Measurements from ENCODE around the gene GAB2. TPM values are rescaled to one million over a fixed set of nuclear protein-coding genes. Genes with fewer than 3 reads are reported as not detected.

GAB2 gene
- total and polyA plus RNA-seq, 10 of the 15 experiments (the other 5 are each of a cell fraction or from before 2014, with no cell fraction given), result 0.69 to 12.6 (median 3.8) TPM

GRCh38 chr11:78465169-78465942 is 47.7 kb upstream of the GAB2 start (continued):
- TF ChIP-seq RFX5 (IDR thresholded peaks at IDR 0.05; ENCODE audit: low read depth, low read length) (no peak), STAT3 (IDR thresholded peaks at IDR 0.05; ENCODE audit: low read depth, low read length) (no peak), TAF1 (IDR thresholded peaks at IDR 0.05; ENCODE audit: borderline replicate concordance, low read depth, low read length) (peak; percentile 44; the same call in 1 of the 2 replicates), IRF5 (IDR thresholded peaks at IDR 0.05; ENCODE audit: borderline replicate concordance) (no peak), JUNB (IDR thresholded peaks at IDR 0.05) (peak; percentile 85), FOXK2 (IDR thresholded peaks at IDR 0.05) (no peak), POU2F2 (IDR thresholded peaks at IDR 0.05; ENCODE audit: borderline replicate concordance, low read depth, low read length) (peak; percentile 77; the same call in 2 of the 3 replicates), TCF3 (IDR thresholded peaks at IDR 0.05; ENCODE audit: borderline replicate concordance, insufficient read depth, low read depth, low read length) (peak; percentile 62; the same call in 1 of the 2 replicates), RAD21 (IDR thresholded peaks at IDR 0.05; ENCODE audit: insufficient read depth, low read depth, low read length) (no peak), MTA3 (IDR thresholded peaks at IDR 0.05; ENCODE audit: borderline replicate concordance, low read length) (no peak), CHD1 (IDR thresholded peaks at IDR 0.05; ENCODE audit: low read depth, low read length) (no peak), MLLT1 (IDR thresholded peaks at IDR 0.05) (peak; percentile 82), ATF7 (IDR thresholded peaks at IDR 0.05; ENCODE audit: low read depth) (peak; percentile 86), ESRRA (IDR thresholded peaks at IDR 0.05; ENCODE audit: low read length) (no peak), GATAD2B (conservative IDR thresholded peaks at IDR 0.05; ENCODE audit: low read depth) (peak; percentile 50), BACH1 (IDR thresholded peaks at IDR 0.05; ENCODE audit: borderline replicate concordance) (peak; percentile 18; the same call in 1 of the 2 replicates), HDGF (IDR thresholded peaks at IDR 0.05) (peak; percentile 93), SPI1 (IDR thresholded peaks at IDR 0.05; ENCODE audit: borderline replicate concordance, insufficient read depth, low read depth, low read length) (peak; percentile 86)
- TF ChIP-seq, protein P1, sequence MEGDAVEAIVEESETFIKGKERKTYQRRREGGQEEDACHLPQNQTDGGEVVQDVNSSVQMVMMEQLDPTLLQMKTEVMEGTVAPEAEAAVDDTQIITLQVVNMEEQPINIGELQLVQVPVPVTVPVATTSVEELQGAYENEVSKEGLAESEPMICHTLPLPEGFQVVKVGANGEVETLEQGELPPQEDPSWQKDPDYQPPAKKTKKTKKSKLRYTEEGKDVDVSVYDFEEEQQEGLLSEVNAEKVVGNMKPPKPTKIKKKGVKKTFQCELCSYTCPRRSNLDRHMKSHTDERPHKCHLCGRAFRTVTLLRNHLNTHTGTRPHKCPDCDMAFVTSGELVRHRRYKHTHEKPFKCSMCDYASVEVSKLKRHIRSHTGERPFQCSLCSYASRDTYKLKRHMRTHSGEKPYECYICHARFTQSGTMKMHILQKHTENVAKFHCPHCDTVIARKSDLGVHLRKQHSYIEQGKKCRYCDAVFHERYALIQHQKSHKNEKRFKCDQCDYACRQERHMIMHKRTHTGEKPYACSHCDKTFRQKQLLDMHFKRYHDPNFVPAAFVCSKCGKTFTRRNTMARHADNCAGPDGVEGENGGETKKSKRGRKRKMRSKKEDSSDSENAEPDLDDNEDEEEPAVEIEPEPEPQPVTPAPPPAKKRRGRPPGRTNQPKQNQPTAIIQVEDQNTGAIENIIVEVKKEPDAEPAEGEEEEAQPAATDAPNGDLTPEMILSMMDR (IDR thresholded peaks at IDR 0.05 in 2 of 3, conservative IDR thresholded peaks at IDR 0.05 in 1 of 3; ENCODE audit: control insufficient read depth in 2 of 3, extremely low read depth in 1 of 3, insufficient read depth in 1 of 3, low read depth in 3 of 3, low read length in 3 of 3), result no peak
- TF ChIP-seq, protein P2, sequence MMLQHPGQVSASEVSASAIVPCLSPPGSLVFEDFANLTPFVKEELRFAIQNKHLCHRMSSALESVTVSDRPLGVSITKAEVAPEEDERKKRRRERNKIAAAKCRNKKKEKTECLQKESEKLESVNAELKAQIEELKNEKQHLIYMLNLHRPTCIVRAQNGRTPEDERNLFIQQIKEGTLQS (IDR thresholded peaks at IDR 0.05; ENCODE audit: borderline replicate concordance, extremely low read depth, low read depth, low read length), result no peak
- TF ChIP-seq, protein P3, sequence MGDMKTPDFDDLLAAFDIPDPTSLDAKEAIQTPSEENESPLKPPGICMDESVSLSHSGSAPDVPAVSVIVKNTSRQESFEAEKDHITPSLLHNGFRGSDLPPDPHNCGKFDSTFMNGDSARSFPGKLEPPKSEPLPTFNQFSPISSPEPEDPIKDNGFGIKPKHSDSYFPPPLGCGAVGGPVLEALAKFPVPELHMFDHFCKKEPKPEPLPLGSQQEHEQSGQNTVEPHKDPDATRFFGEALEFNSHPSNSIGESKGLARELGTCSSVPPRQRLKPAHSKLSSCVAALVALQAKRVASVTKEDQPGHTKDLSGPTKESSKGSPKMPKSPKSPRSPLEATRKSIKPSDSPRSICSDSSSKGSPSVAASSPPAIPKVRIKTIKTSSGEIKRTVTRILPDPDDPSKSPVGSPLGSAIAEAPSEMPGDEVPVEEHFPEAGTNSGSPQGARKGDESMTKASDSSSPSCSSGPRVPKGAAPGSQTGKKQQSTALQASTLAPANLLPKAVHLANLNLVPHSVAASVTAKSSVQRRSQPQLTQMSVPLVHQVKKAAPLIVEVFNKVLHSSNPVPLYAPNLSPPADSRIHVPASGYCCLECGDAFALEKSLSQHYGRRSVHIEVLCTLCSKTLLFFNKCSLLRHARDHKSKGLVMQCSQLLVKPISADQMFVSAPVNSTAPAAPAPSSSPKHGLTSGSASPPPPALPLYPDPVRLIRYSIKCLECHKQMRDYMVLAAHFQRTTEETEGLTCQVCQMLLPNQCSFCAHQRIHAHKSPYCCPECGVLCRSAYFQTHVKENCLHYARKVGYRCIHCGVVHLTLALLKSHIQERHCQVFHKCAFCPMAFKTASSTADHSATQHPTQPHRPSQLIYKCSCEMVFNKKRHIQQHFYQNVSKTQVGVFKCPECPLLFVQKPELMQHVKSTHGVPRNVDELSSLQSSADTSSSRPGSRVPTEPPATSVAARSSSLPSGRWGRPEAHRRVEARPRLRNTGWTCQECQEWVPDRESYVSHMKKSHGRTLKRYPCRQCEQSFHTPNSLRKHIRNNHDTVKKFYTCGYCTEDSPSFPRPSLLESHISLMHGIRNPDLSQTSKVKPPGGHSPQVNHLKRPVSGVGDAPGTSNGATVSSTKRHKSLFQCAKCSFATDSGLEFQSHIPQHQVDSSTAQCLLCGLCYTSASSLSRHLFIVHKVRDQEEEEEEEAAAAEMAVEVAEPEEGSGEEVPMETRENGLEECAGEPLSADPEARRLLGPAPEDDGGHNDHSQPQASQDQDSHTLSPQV (IDR thresholded peaks at IDR 0.05), result 0 out of 2 replicates have a peak, but pooled peaks have one; percentile 68
